H1 (cell line): Measurements from ENCODE around the gene SGMS2. TPM values are rescaled to one million over a fixed set of nuclear protein-coding genes. Genes with fewer than 3 reads are reported as not detected.

ENCODE experiments used
- BRCA1 ChIP-seq: IDR thresholded peaks from 2 replicates; pipeline ENCODE4 v1.6.1; 2012; ENCODE audit warnings: low read depth, low read length, improper control_type of control experiment
- CHD2 ChIP-seq: IDR thresholded peaks from 2 replicates; pipeline ENCODE4 v1.6.1; 2012; ENCODE audit warnings: low read length, improper control_type of control experiment
- FOSL1 ChIP-seq: IDR thresholded peaks from 2 replicates; pipeline ENCODE4 v1.6.1; 2011; ENCODE audit warnings: mild to moderate bottlenecking, low read depth, low read length, moderate library complexity; ENCODE audit not compliant: insufficient read depth
- POLR2AphosphoS5 ChIP-seq: IDR thresholded peaks from 2 replicates; pipeline ENCODE4 v1.6.1; 2011; ENCODE audit warnings: low read depth, low read length
- polyA plus RNA-seq, 7 experiments: library from polyadenylated mRNA; depleted of rRNA in 3 of 7; stranded (reverse) in 5 of 7; unstranded in 2 of 7; fragments of >200 nt in 5 of 7; fragments of 200-250 nt in 2 of 7; gene quantifications; 1 replicate in 5 of 7; 2 replicates in 1 of 7; 4 replicates in 1 of 7; pipeline versions ENCODE4 v1.2.1 to v1.2.3, GENCODE V29; 2011 to 2013; ENCODE audit warnings: missing spikeins in 2 of 7, mixed read lengths in 2 of 7
- total RNA-seq: library from RNA; stranded (reverse); fragmentation: NEBNext Ultra II Directional; extraction: Animal tissue kit (Norgen Biotek cat#: 25700); gene quantifications from 2 replicates; pipeline ENCODE4 v1.2.1, GENCODE V29; 2021
- TF ChIP-seq, protein P1 (sequence below): IDR thresholded peaks from 2 replicates; pipeline ENCODE4 v1.6.1; 2012; ENCODE audit warnings: inconsistent platforms

Gene SGMS2
- total and polyA plus RNA-seq, 2 of the 8 experiments (the other 6 are each of a cell fraction or from before 2014, with no cell fraction given) = 0.04 to 1.3 TPM

DNA sequence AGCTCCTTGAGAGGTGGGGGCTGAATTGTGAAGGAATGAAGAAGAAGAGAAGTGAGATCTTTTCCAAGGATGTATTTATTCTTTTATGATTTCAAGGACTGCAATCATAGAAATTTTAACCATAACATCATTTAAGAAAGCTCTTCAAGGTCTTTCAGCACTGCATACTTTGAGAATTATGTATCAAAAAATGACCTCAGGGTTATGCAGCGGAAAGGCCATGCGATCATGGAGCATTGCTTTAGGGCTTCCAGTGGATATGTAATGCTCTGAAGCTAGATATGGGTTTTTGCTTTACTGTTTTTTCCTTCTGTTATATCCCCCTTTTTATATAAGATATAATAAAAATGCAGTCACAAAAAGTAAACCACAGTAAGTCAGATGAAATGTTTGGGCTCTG, 38.7 kb downstream of the SGMS2 start (continued):
- TF ChIP-seq, protein P1, sequence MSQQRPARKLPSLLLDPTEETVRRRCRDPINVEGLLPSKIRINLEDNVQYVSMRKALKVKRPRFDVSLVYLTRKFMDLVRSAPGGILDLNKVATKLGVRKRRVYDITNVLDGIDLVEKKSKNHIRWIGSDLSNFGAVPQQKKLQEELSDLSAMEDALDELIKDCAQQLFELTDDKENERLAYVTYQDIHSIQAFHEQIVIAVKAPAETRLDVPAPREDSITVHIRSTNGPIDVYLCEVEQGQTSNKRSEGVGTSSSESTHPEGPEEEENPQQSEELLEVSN = no peak
- no peak for TF ChIP-seq FOSL1
- TF ChIP-seq POLR2AphosphoS5 = no peak
- no peak for TF ChIP-seq CHD2
- no peak for TF ChIP-seq BRCA1
